Fibroblast of pulmonary artery (primary cell): Measurements from ENCODE around the gene FANCE.

Source experiments
- DNase-seq: peaks from one replicate; pipeline ENCODE4 v3.0.0-alpha.2; 2010; ENCODE audit warnings: low read depth
- H3K4me3 ChIP-seq: replicated peaks from 2 replicates; pipeline ENCODE4 v1.5.1; 2011; ENCODE audit warnings: low read depth, mild to moderate bottlenecking, control low read depth, low read length, moderate library complexity
- CTCF ChIP-seq: IDR thresholded peaks from 2 replicates; pipeline ENCODE4 v1.5.1; 2011; ENCODE audit warnings: mild to moderate bottlenecking, control low read depth, low read length, inconsistent platforms; ENCODE audit errors: missing control alignments

The FANCE gene

GRCh38 chr6:35442693-35443092 lies 9.4 kb upstream of the FANCE start:
- no peak for TF ChIP-seq CTCF
- no peak for DNase-seq

GRCh38 chr6:35443341-35444030 lies 8.7 kb upstream of the FANCE start:
- no peak overlapping the region for H3K4me3 ChIP-seq
- TF ChIP-seq CTCF, result no peak
- DNase-seq, result no peak

More at GRCh38 chr6:35442693-35443092, 9.4 kb upstream of the FANCE start:
- H3K4me3 ChIP-seq, result no peak overlapping the region

DNA sequence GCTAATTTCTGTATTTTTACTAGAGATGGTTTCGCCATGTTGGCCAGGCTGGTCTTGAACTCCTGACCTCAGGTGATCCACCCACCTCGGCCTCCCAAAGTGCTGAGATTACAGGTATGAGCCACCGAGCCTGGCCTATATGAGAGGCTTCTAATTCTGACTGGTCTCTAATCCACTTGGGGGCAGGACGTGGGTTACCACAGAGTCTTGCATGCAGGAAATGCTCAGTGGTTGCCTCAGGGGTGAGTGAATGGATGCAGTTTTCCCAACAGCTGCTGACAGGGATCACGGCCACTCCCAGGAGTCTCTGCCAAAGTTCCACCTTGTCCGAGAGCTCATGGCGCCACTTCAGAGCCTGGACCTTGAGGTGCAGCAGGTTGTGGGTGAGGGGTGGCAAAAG lies 6.4 kb upstream of the FANCE start:
- H3K4me3 ChIP-seq, result no peak overlapping the region

GRCh38 chr6:35448191-35448590 lies 3.9 kb upstream of the FANCE start:
- no peak for DNase-seq
- no peak for TF ChIP-seq CTCF
- H3K4me3 ChIP-seq, result no peak overlapping the region

More for the DNA sequence above, 6.4 kb upstream of the FANCE start:
- TF ChIP-seq CTCF, result no peak
- DNase-seq, result peak; percentile 36

DNA sequence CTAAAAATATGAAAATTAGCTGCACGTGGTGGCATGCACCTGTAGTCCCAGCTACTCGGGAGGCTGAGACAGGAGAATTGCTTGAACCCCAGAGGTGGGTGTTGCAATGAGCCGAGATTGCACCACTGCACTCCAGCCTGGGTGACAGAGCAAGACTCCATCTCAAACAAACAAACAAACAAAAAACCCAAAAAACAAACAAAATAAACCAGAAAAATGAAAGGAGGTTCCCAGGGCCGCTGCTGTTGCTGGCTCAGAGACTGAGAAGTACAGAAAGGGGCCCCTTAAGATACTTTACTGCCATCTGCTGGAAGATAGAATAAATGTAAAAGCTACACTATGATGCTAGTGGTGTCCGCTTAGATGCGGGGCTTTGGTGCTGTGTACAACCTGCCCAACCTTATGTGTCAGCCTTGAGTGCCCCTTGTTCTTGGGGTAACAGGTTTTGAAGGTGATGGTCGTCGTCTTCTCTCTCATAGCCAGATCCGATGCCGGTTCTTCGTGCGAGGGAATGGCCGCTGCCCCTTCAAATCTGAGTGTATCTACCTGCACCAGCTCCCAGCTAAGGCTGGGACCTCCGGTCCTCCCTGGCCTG lies 2.8 kb upstream of the FANCE start:
- TF ChIP-seq CTCF, result peak; percentile 60
- no peak overlapping the region for H3K4me3 ChIP-seq
- peak; percentile 78 for DNase-seq

GRCh38 chr6:35451354-35452182 lies 570 bp upstream of the FANCE start:
- DNase-seq, result no peak
- peak overlapping the region; percentile 18 for H3K4me3 ChIP-seq
- no peak for TF ChIP-seq CTCF
